ENCODE data around the gene FOXO3B. TPM values are rescaled to one million over a fixed set of nuclear protein-coding genes. Genes with fewer than 3 reads are reported as not detected.
"Not testable (repeated sequence)": the region's sequence is repeated elsewhere in the genome, so short reads cannot be mapped to it uniquely, and the experiment has no call there.

FOXO3B gene
- total RNA-seq, 2 donors from 2014 or later, result 4.5 to 4.6 TPM

- not testable (repeated sequence) for H3K27ac Mint-ChIP-seq; H3K27me3 Mint-ChIP-seq; H3K9me3 ChIP-seq (ENCODE audit: control insufficient read depth, low read length, poor library complexity, severe bottlenecking); ATAC-seq; H3K36me3 Mint-ChIP-seq (ENCODE audit: low read depth); H3K4me3 Mint-ChIP-seq; DNase-seq; H3K4me1 Mint-ChIP-seq
Observed at GRCh38 chr17:18677381-18677780, 4.7 kb downstream of the FOXO3B start.

- H3K9me3 ChIP-seq (ENCODE audit: control insufficient read depth, low read length, poor library complexity, severe bottlenecking); H3K27ac Mint-ChIP-seq; ATAC-seq; H3K4me1 Mint-ChIP-seq; DNase-seq; H3K36me3 Mint-ChIP-seq (ENCODE audit: low read depth); H3K27me3 Mint-ChIP-seq; H3K4me3 Mint-ChIP-seq: not testable (repeated sequence)
Observed at GRCh38 chr17:18676928-18677327, 5.2 kb downstream of the FOXO3B start.

GRCh38 chr17:18672395-18673227 is 9.5 kb downstream of the FOXO3B start:
- H3K27me3 Mint-ChIP-seq; H3K4me1 Mint-ChIP-seq; H3K36me3 Mint-ChIP-seq (ENCODE audit: low read depth); ATAC-seq; DNase-seq; H3K9me3 ChIP-seq (ENCODE audit: control insufficient read depth, low read length, poor library complexity, severe bottlenecking); H3K4me3 Mint-ChIP-seq; H3K27ac Mint-ChIP-seq: not testable (repeated sequence)

GRCh38 chr17:18668625-18669024 is 13.5 kb downstream of the FOXO3B start:
- H3K27me3 Mint-ChIP-seq; H3K4me1 Mint-ChIP-seq; ATAC-seq; H3K9me3 ChIP-seq (ENCODE audit: control insufficient read depth, low read length, poor library complexity, severe bottlenecking); DNase-seq; H3K4me3 Mint-ChIP-seq; H3K36me3 Mint-ChIP-seq (ENCODE audit: low read depth); H3K27ac Mint-ChIP-seq: not testable (repeated sequence)

GRCh38 chr17:18667535-18667934 is 14.6 kb downstream of the FOXO3B start:
- not testable (repeated sequence) for H3K4me1 Mint-ChIP-seq; H3K27ac Mint-ChIP-seq; H3K36me3 Mint-ChIP-seq (ENCODE audit: low read depth); H3K9me3 ChIP-seq (ENCODE audit: control insufficient read depth, low read length, poor library complexity, severe bottlenecking); H3K27me3 Mint-ChIP-seq; ATAC-seq; H3K4me3 Mint-ChIP-seq; DNase-seq

GRCh38 chr17:18666326-18666725 is 15.8 kb downstream of the FOXO3B start:
- not testable (repeated sequence) for ATAC-seq; H3K4me1 Mint-ChIP-seq; DNase-seq; H3K4me3 Mint-ChIP-seq; H3K36me3 Mint-ChIP-seq (ENCODE audit: low read depth); H3K9me3 ChIP-seq (ENCODE audit: control insufficient read depth, low read length, poor library complexity, severe bottlenecking); H3K27ac Mint-ChIP-seq; H3K27me3 Mint-ChIP-seq

GRCh38 chr17:18661924-18662624 is 20.0 kb downstream of the FOXO3B start:
- H3K4me1 Mint-ChIP-seq; DNase-seq; H3K4me3 Mint-ChIP-seq; H3K9me3 ChIP-seq (ENCODE audit: control insufficient read depth, low read length, poor library complexity, severe bottlenecking); ATAC-seq; H3K27ac Mint-ChIP-seq; H3K27me3 Mint-ChIP-seq; H3K36me3 Mint-ChIP-seq (ENCODE audit: low read depth): not testable (repeated sequence)

- H3K36me3 Mint-ChIP-seq (ENCODE audit: low read depth); H3K4me1 Mint-ChIP-seq; H3K27me3 Mint-ChIP-seq; DNase-seq; H3K4me3 Mint-ChIP-seq; H3K9me3 ChIP-seq (ENCODE audit: control insufficient read depth, low read length, poor library complexity, severe bottlenecking); H3K27ac Mint-ChIP-seq: not testable (repeated sequence)
- peak; percentile 51 for ATAC-seq
Observed at GRCh38 chr17:18650094-18650493, 32.0 kb downstream of the FOXO3B start.

- H3K27me3 Mint-ChIP-seq, result not testable (repeated sequence)
Observed at GRCh38 chr17:18644291-18644690, 37.8 kb downstream of the FOXO3B start, which contains the start of gene TBC1D28. TBC1D28 (minus strand) TSS chr17:18644391; CDS start chr17:18641352, 3,039 bp downstream.

GRCh38 chr17:18643124-18643523 is 39.0 kb downstream of the FOXO3B start:
- not testable (repeated sequence) for H3K36me3 Mint-ChIP-seq (ENCODE audit: low read depth)

More at GRCh38 chr17:18644291-18644690, 37.8 kb downstream of the FOXO3B start, which contains the start of gene TBC1D28:
- not testable (repeated sequence) for H3K9me3 ChIP-seq (ENCODE audit: control insufficient read depth, low read length, poor library complexity, severe bottlenecking); DNase-seq; H3K36me3 Mint-ChIP-seq (ENCODE audit: low read depth); H3K4me1 Mint-ChIP-seq; H3K27ac Mint-ChIP-seq; ATAC-seq; H3K4me3 Mint-ChIP-seq

GRCh38 chr17:18638357-18638756 is 43.8 kb downstream of the FOXO3B start:
- H3K9me3 ChIP-seq (ENCODE audit: control insufficient read depth, low read length, poor library complexity, severe bottlenecking); H3K4me1 Mint-ChIP-seq; H3K27ac Mint-ChIP-seq; ATAC-seq; DNase-seq; H3K4me3 Mint-ChIP-seq; H3K36me3 Mint-ChIP-seq (ENCODE audit: low read depth): not testable (repeated sequence)
- H3K27me3 Mint-ChIP-seq, result peaks cover 28% of the 10 kb centered on the region

More at GRCh38 chr17:18643124-18643523, 39.0 kb downstream of the FOXO3B start:
- not testable (repeated sequence) for ATAC-seq; H3K27me3 Mint-ChIP-seq; H3K4me3 Mint-ChIP-seq; H3K4me1 Mint-ChIP-seq; DNase-seq; H3K9me3 ChIP-seq (ENCODE audit: control insufficient read depth, low read length, poor library complexity, severe bottlenecking); H3K27ac Mint-ChIP-seq

- H3K4me3 Mint-ChIP-seq; DNase-seq; ATAC-seq; H3K9me3 ChIP-seq (ENCODE audit: control insufficient read depth, low read length, poor library complexity, severe bottlenecking); H3K36me3 Mint-ChIP-seq (ENCODE audit: low read depth); H3K27ac Mint-ChIP-seq; H3K4me1 Mint-ChIP-seq: not testable (repeated sequence)
- H3K27me3 Mint-ChIP-seq, result peaks cover 28% of the 10 kb centered on the region
Observed at GRCh38 chr17:18636237-18636636, 45.9 kb downstream of the FOXO3B start.

- not testable (repeated sequence) for H3K9me3 ChIP-seq (ENCODE audit: control insufficient read depth, low read length, poor library complexity, severe bottlenecking); DNase-seq; ATAC-seq; H3K36me3 Mint-ChIP-seq (ENCODE audit: low read depth); H3K4me3 Mint-ChIP-seq; H3K4me1 Mint-ChIP-seq; H3K27ac Mint-ChIP-seq
- H3K27me3 Mint-ChIP-seq, result peaks cover 28% of the 10 kb centered on the region
Observed at GRCh38 chr17:18635773-18636172, 46.3 kb downstream of the FOXO3B start.

Measured in T-helper 17 cell (primary cell).